Mucosa of descending colon (tissue), 3 donors: ENCODE data around the gene CDS2. TPM values are rescaled to one million over a fixed set of nuclear protein-coding genes. Genes with fewer than 3 reads are reported as not detected.

Experiments
- ATAC-seq: fragments of 200-7000 bp; cut with Tn5 transposase; one replicate; pipeline ENCODE4 v1.9.1; 2020; ENCODE audit warnings: mild to moderate bottlenecking, moderate library complexity
- DNase-seq, 3 donors: peaks; one replicate each; pipeline ENCODE4 v3.0.0-alpha.2; 2020
- H3K36me3 ChIP-seq: fragments of 200-600 bp; one replicate; pipeline ENCODE4 v1.8.0; 2021; ENCODE audit warnings: low read depth, mild to moderate bottlenecking
- H3K4me1 ChIP-seq: fragments of 200-600 bp; one replicate; pipeline ENCODE4 v1.8.0; 2021; ENCODE audit warnings: low read depth, mild to moderate bottlenecking
- H3K4me3 ChIP-seq: fragments of 200-600 bp; one replicate; pipeline ENCODE4 v1.8.0; 2021; ENCODE audit warnings: mild to moderate bottlenecking
- H3K9me3 ChIP-seq: fragments of 200-600 bp; one replicate; pipeline ENCODE4 v1.8.0; 2021; ENCODE audit warnings: mild to moderate bottlenecking
- CTCF ChIP-seq: fragments of 200-600 bp; IDR thresholded peaks from one replicate; pipeline ENCODE4 v1.8.0; 2022; ENCODE audit warnings: antibody characterized with exemption, mild to moderate bottlenecking
- intact Hi-C, 2 donors: fragments of 100-400 bp; cut with DNase I in 1 of 2; cut with micrococcal nuclease in 1 of 2; formaldehyde crosslinking; loops; one replicate each; pipeline versions ENCODE4 v1.11.0 to v1.11.1; 2022; cut with DNase I, micrococcal nuclease
- total RNA-seq, 3 donors: library from RNA; stranded (reverse); fragmentation: NEBNext Ultra II Directional in 2 of 3; extraction: Animal tissue kit (Norgen Biotek cat#: 25700) in 2 of 3; gene quantifications; one replicate each; pipeline versions ENCODE4 v1.2.1 to v1.2.4, GENCODE V29; 2021 to 2023
- donor health status: DM: no; HTN: no; CAD: no; lungs with moderate emphysema.
- donor health status: DM: no; HTN: no; CAD: no.
- donor health status: DM: no; HTN: yes; CAD: no.

The CDS2 gene
- total RNA-seq, 3 donors from 2014 or later: 37.9 to 59.5 (median 39.6) TPM

- no peak for DNase-seq
- intact Hi-C loops: no loop called here
- ATAC-seq: no peak
- H3K9me3 ChIP-seq: no peaks in the 10 kb centered on the region
- H3K4me1 ChIP-seq: no peaks in the 10 kb centered on the region
- no peak for TF ChIP-seq CTCF
- H3K36me3 ChIP-seq: no peaks in the 10 kb centered on the region
- no peak overlapping the region for H3K4me3 ChIP-seq
These were observed 38.1 kb downstream of the CDS2 start for GRCh38 chr20:5164645-5165625.

- Histone ChIP-seq H3K4me1 (no peaks in the 10 kb centered on the region), H3K9me3 (no peaks in the 10 kb centered on the region), H3K36me3 (no peaks in the 10 kb centered on the region), H3K4me3 (no peak overlapping the region)
- ATAC-seq (peak; percentile 34), DNase-seq (no peak)
- TF ChIP-seq CTCF: no peak
- intact Hi-C loops: no loop called here
These were observed 42.0 kb downstream of the CDS2 start for GRCh38 chr20:5168651-5169396.

- no peaks in the 10 kb centered on the region for H3K4me1 ChIP-seq
- TF ChIP-seq CTCF: no peak
- ATAC-seq (no peak), DNase-seq (no peak)
- no peaks in the 10 kb centered on the region for H3K9me3 ChIP-seq
- H3K36me3 ChIP-seq: no peaks in the 10 kb centered on the region
- no peak overlapping the region for H3K4me3 ChIP-seq
- intact Hi-C loops: no loop called here
These were observed 43.5 kb downstream of the CDS2 start for GRCh38 chr20:5170341-5170740.

- no peak for DNase-seq
- TF ChIP-seq CTCF: no peak
- intact Hi-C loops: no loop called here
- H3K4me3 ChIP-seq: no peak overlapping the region
- H3K36me3 ChIP-seq: no peaks in the 10 kb centered on the region
- H3K4me1 ChIP-seq: no peaks in the 10 kb centered on the region
- peak; percentile 9 for ATAC-seq
- H3K9me3 ChIP-seq: no peaks in the 10 kb centered on the region
These were observed 44.4 kb downstream of the CDS2 start for GRCh38 chr20:5171064-5171789.

GRCh38 chr20:5171790-5172164, 45.0 kb downstream of the CDS2 start:
- ATAC-seq: no peak
- Histone ChIP-seq H3K9me3 (no peaks in the 10 kb centered on the region), H3K4me1 (no peaks in the 10 kb centered on the region), H3K36me3 (no peaks in the 10 kb centered on the region), H3K4me3 (no peak overlapping the region)
- intact Hi-C loops: no loop called here
- TF ChIP-seq CTCF: no peak
- no peak for DNase-seq
